Testis (tissue), 2 donors: ENCODE results near the gene MEIS2.

ENCODE experiments used
- POLR2A ChIP-seq: fragments of 450-650 bp; IDR thresholded peaks from one replicate; pipeline ENCODE4 v1.6.1; 2017; ENCODE audit warnings: antibody characterized with exemption, mild to moderate bottlenecking, moderate library complexity
- TF ChIP-seq, protein P1 (sequence below), 3 experiments: fragments of 450-650 bp in 2 of 3; fragments of 200-600 bp in 1 of 3; sonication (generic) in 1 of 3; IDR thresholded peaks; one replicate each; pipeline ENCODE4 v1.5.1; 2016 to 2019; ENCODE audit warnings: antibody characterized with exemption in 3 of 3, mild to moderate bottlenecking in 2 of 3, moderate library complexity in 1 of 3

DNA sequence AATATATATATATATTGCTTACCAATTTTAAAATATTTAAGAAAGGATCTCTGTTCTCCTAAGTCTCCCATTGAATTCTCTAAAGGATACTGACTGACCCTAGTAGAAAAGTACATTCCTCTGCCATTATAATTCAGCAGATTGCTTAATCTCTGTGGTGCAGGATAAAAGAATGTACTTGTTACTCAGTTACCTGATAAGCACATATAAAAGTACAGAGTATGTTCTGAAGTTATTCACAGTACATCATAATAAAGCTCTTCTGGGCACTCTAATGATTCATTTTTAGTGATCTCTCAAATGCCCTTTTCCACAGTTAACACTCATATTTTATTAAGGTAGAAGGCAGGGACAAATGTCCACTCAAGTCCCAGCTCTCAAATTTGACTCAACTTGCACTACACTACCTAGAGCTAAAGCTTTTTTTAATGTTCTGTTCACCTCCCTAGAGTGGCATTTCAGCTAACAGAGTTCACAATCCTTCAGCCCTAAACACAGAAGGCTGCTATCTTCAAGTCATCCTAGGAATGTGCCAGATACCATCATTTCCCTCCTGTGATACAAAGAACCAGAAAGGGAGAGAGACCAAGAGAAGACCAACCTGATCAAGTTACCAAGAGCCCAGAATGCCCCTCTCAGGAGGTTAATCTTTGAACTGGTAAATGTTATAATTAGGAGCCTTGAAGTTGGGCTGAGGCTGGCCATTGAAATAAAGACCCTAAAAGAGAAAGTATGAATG, 53.3 kb downstream of the MEIS2 start:
- TF ChIP-seq, protein P1, sequence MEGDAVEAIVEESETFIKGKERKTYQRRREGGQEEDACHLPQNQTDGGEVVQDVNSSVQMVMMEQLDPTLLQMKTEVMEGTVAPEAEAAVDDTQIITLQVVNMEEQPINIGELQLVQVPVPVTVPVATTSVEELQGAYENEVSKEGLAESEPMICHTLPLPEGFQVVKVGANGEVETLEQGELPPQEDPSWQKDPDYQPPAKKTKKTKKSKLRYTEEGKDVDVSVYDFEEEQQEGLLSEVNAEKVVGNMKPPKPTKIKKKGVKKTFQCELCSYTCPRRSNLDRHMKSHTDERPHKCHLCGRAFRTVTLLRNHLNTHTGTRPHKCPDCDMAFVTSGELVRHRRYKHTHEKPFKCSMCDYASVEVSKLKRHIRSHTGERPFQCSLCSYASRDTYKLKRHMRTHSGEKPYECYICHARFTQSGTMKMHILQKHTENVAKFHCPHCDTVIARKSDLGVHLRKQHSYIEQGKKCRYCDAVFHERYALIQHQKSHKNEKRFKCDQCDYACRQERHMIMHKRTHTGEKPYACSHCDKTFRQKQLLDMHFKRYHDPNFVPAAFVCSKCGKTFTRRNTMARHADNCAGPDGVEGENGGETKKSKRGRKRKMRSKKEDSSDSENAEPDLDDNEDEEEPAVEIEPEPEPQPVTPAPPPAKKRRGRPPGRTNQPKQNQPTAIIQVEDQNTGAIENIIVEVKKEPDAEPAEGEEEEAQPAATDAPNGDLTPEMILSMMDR (IDR thresholded peaks at IDR 0.05) = no peak
- no peak for TF ChIP-seq POLR2A
